Colonic mucosa (tissue), 4 donors: Measurements from ENCODE around the gene FKBP8. TPM values are rescaled to one million over a fixed set of nuclear protein-coding genes. Genes with fewer than 3 reads are reported as not detected.

ENCODE experiments used
- DNase-seq: peaks from one replicate; pipeline ENCODE4 v3.0.0-alpha.2; 2020
- H3K27ac ChIP-seq: fragments of 200-600 bp; one replicate; pipeline ENCODE4 v1.8.0; 2021
- H3K27me3 ChIP-seq: fragments of 200-600 bp; one replicate; pipeline ENCODE4 v1.8.0; 2021
- H3K36me3 ChIP-seq: fragments of 200-600 bp; one replicate; pipeline ENCODE4 v1.8.0; 2021
- H3K4me1 ChIP-seq: fragments of 200-600 bp; one replicate; pipeline ENCODE4 v1.8.0; 2021; ENCODE audit warnings: mild to moderate bottlenecking
- H3K4me3 ChIP-seq: fragments of 200-600 bp; one replicate; pipeline ENCODE4 v1.8.0; 2021
- H3K9ac ChIP-seq, 2 donors: one replicate each; pipeline ENCODE4 v1.7.0; 2013; ENCODE audit warnings: control low read depth in 2 of 2, low read depth in 2 of 2, low read length in 2 of 2
- H3K9me3 ChIP-seq: fragments of 200-600 bp; one replicate; pipeline ENCODE4 v1.8.0; 2021
- intact Hi-C: fragments of 100-400 bp; cut with DNase I; formaldehyde crosslinking; loops from one replicate; pipeline ENCODE4 v1.14.1; 2022
- total RNA-seq, 2 donors: library from RNA; stranded (reverse); fragmentation: NEBNext Ultra II Directional in 1 of 2; extraction: Animal tissue kit (Norgen Biotek cat#: 25700) in 1 of 2; gene quantifications; one replicate each; pipeline ENCODE4 v1.2.1, GENCODE V29; 2021
- TF ChIP-seq, protein P1 (sequence below): fragments of 200-600 bp; IDR thresholded peaks from one replicate; pipeline ENCODE4 v1.8.0; 2022; ENCODE audit warnings: antibody characterized with exemption, mild to moderate bottlenecking
- donor health status: healthy.
- donor health status: DM: no; HTN: no; CAD: no.
- donor health status: DM: no; HTN: no; CAD: no.

The FKBP8 gene
- total RNA-seq, 2 donors from 2014 or later = 190 to 200 TPM

DNA sequence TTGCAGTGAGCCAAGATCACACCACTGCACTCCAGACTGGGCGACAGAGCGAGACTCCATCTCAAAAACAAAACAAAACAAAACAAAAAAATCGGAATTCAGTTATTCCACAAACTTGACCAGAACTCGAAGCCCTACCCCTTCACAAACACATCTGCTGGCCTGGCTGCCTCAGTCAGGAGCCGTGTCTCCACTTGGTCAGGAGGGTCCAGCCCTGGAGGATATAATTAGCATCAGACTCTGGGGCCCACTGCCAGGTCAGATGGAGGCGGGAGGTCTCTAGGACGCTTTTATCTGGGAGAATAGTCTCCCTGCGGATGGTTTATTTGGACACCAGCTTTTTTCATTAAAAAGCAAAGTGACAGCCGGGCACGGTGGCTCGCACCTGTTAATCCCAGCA is 29.5 kb downstream of the FKBP8 start:
- no peaks in the 10 kb centered on the region for H3K36me3 ChIP-seq
- TF ChIP-seq, protein P1, sequence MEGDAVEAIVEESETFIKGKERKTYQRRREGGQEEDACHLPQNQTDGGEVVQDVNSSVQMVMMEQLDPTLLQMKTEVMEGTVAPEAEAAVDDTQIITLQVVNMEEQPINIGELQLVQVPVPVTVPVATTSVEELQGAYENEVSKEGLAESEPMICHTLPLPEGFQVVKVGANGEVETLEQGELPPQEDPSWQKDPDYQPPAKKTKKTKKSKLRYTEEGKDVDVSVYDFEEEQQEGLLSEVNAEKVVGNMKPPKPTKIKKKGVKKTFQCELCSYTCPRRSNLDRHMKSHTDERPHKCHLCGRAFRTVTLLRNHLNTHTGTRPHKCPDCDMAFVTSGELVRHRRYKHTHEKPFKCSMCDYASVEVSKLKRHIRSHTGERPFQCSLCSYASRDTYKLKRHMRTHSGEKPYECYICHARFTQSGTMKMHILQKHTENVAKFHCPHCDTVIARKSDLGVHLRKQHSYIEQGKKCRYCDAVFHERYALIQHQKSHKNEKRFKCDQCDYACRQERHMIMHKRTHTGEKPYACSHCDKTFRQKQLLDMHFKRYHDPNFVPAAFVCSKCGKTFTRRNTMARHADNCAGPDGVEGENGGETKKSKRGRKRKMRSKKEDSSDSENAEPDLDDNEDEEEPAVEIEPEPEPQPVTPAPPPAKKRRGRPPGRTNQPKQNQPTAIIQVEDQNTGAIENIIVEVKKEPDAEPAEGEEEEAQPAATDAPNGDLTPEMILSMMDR = no peak
- no peak for DNase-seq
- H3K4me3 ChIP-seq = no peak overlapping the region
- no peaks in the 10 kb centered on the region for H3K27me3 ChIP-seq
- peaks cover 18% of the 10 kb centered on the region for H3K4me1 ChIP-seq
- no peaks in the 10 kb centered on the region for H3K9me3 ChIP-seq
- intact Hi-C loops = no loop called here
- H3K9ac ChIP-seq = no peak overlapping the region
- no peak overlapping the region for H3K27ac ChIP-seq

DNA sequence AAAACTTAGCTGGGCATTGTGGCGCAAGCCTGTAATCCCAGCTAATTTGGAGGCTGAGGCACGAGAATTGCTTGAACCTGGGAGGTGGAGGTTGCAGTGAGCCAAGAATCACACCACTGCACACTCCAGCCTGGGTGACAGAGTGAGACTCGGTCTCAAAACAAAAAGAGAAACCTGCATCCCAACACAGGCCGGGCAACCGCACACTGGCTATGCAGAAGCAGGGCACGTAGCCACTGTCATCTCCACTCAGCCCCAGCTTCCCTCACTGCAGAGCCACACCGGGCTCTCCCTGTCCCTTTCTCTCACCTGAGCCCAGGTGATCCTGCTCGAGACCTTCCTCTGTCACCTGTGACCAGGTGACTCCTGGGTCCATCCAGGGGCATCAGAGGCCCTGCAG is 33.2 kb downstream of the FKBP8 start:
- Histone ChIP-seq H3K27ac (no peak overlapping the region), H3K9me3 (no peaks in the 10 kb centered on the region), H3K9ac (no peak overlapping the region), H3K27me3 (no peaks in the 10 kb centered on the region), H3K4me1 (peaks cover 46% of the 10 kb centered on the region), H3K36me3 (no peaks in the 10 kb centered on the region), H3K4me3 (no peak overlapping the region)
- DNase-seq = no peak
- intact Hi-C loops = no loop called here
- TF ChIP-seq, protein P1 = no peak

DNA sequence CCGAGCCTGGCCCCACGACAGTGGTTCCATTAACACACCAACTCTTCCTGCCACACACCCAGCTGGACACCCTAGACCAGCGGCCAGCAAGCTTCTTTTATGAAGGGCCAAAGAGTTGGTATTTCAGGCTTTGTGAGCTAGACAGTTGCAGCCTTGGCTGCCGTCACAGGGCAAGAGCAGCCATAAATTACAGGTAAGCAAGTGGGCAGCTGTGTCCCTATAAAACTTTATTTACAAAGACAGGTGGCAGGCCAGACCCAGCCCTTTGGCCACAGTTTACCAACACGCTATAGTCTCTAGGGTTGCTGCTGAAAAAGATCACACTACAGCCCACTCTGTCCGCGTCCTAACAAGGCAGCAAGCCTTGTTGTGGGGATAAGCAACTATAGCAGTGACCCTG is 34.8 kb downstream of the FKBP8 start:
- H3K9ac ChIP-seq = no peak overlapping the region
- peaks cover 52% of the 10 kb centered on the region for H3K4me1 ChIP-seq
- H3K9me3 ChIP-seq = no peaks in the 10 kb centered on the region
- TF ChIP-seq, protein P1 = no peak
- no peaks in the 10 kb centered on the region for H3K27me3 ChIP-seq
- H3K4me3 ChIP-seq = no peak overlapping the region
- intact Hi-C loops = no loop called here
- no peaks in the 10 kb centered on the region for H3K36me3 ChIP-seq
- H3K27ac ChIP-seq = peak overlapping the region; percentile 65
- DNase-seq = no peak

- Histone ChIP-seq H3K9ac (peak overlapping the region; percentile 19 to 63), H3K4me3 (no peak overlapping the region), H3K9me3 (no peaks in the 10 kb centered on the region), H3K27ac (peak overlapping the region; percentile 65), H3K4me1 (peaks cover 59% of the 10 kb centered on the region), H3K27me3 (no peaks in the 10 kb centered on the region), H3K36me3 (no peaks in the 10 kb centered on the region)
- peak; percentile 50 for DNase-seq
- TF ChIP-seq, protein P1 = no peak
- intact Hi-C loops = no loop called here
These were observed 35.5 kb downstream of the FKBP8 start for GRCh38 chr19:18507727-18508440.

- no peak overlapping the region for H3K4me3 ChIP-seq
- intact Hi-C loops = no loop called here
- no peaks in the 10 kb centered on the region for H3K27me3 ChIP-seq
- TF ChIP-seq, protein P1 = no peak
- peak; percentile 67 for DNase-seq
- peak overlapping the region; percentile 43 for H3K27ac ChIP-seq
- peak overlapping the region; percentile 19 to 63 for H3K9ac ChIP-seq
- no peaks in the 10 kb centered on the region for H3K36me3 ChIP-seq
- no peaks in the 10 kb centered on the region for H3K9me3 ChIP-seq
- H3K4me1 ChIP-seq = peaks cover 61% of the 10 kb centered on the region
These were observed 36.2 kb downstream of the FKBP8 start for GRCh38 chr19:18507021-18507726.
